Neuronal stem cell (in vitro differentiated cells): ENCODE measurements around the gene TMPRSS15.
"Not testable (repeated sequence)": the region's sequence is repeated elsewhere in the genome, so short reads cannot be mapped to it uniquely, and the experiment has no call there.

Experiments
- DNase-seq: peaks from one replicate; pipeline ENCODE4 v3.0.0-alpha.2; 2013; ENCODE audit warnings: low spot score
- H2AFZ ChIP-seq: one replicate; pipeline ENCODE4 v1.6.1; 2013; ENCODE audit warnings: mild to moderate bottlenecking, low read length, inconsistent platforms
- H2AK5ac ChIP-seq: 2 replicates; pipeline ENCODE4 v1.6.1; 2013; ENCODE audit warnings: low read depth, mild to moderate bottlenecking, inconsistent platforms, low read length, moderate library complexity, mixed read lengths
- H2BK120ac ChIP-seq: 2 replicates; pipeline ENCODE4 v1.6.1; 2013; ENCODE audit warnings: low read depth, mild to moderate bottlenecking, inconsistent platforms, low read length, moderate library complexity, mixed read lengths
- H2BK12ac ChIP-seq: one replicate; pipeline ENCODE4 v1.6.1; 2013; ENCODE audit warnings: low read length, inconsistent platforms
- H2BK15ac ChIP-seq: 2 replicates; pipeline ENCODE4 v1.6.1; 2013; ENCODE audit warnings: mild to moderate bottlenecking, low read length, inconsistent platforms, mixed read lengths
- H2BK5ac ChIP-seq: one replicate; pipeline ENCODE4 v1.6.1; 2013; ENCODE audit warnings: inconsistent platforms, mild to moderate bottlenecking, low read length, moderate library complexity
- H3K14ac ChIP-seq: one replicate; pipeline ENCODE4 v1.6.1; 2013; ENCODE audit warnings: low read length, inconsistent platforms
- H3K18ac ChIP-seq: 2 replicates; pipeline ENCODE4 v1.6.1; 2013; ENCODE audit warnings: low read length, inconsistent platforms
- H3K23ac ChIP-seq: 2 replicates; pipeline ENCODE4 v1.6.1; 2013; ENCODE audit warnings: low read depth, mild to moderate bottlenecking, mixed read lengths, low read length, inconsistent platforms; ENCODE audit not compliant: poor library complexity
- H3K27ac ChIP-seq: replicated peaks from 3 replicates; pipeline ENCODE4 v1.5.1; 2013; ENCODE audit warnings: low read length, inconsistent platforms
- H3K27me3 ChIP-seq, 3 experiments: 2 replicates each; pipeline ENCODE4 v1.6.1; 2013; ENCODE audit warnings: low read length in 3 of 3, mild to moderate bottlenecking in 2 of 3, inconsistent platforms in 1 of 3, low read depth in 1 of 3, mixed read lengths in 1 of 3, moderate library complexity in 1 of 3; ENCODE audit not compliant: control insufficient read depth in 3 of 3, insufficient read depth in 3 of 3
- H3K36me3 ChIP-seq, 2 donors: replicated peaks in 1 of 2; 2 replicates each; pipeline ENCODE4 v1.6.1; 2013; ENCODE audit warnings: low read length in 2 of 2; ENCODE audit not compliant: control insufficient read depth in 2 of 2, insufficient read depth in 2 of 2
- H3K4ac ChIP-seq: 2 replicates; pipeline ENCODE4 v1.6.1; 2013; ENCODE audit warnings: inconsistent platforms, mild to moderate bottlenecking, low read length, moderate library complexity
- H3K4me1 ChIP-seq, 2 donors: 1 replicate in 1 of 2; 2 replicates in 1 of 2; pipeline ENCODE4 v1.6.1; 2013; ENCODE audit warnings: low read length in 2 of 2, low read depth in 1 of 2; ENCODE audit not compliant: control insufficient read depth in 2 of 2, insufficient read depth in 1 of 2
- H3K4me2 ChIP-seq: one replicate; pipeline ENCODE4 v1.6.1; 2013; ENCODE audit warnings: mild to moderate bottlenecking, low read length, inconsistent platforms; ENCODE audit not compliant: insufficient read depth, poor library complexity, severe bottlenecking
- H3K4me3 ChIP-seq, 2 donors: 2 replicates each; pipeline ENCODE4 v1.5.1; 2013; ENCODE audit warnings: low read length in 2 of 2, mild to moderate bottlenecking in 2 of 2, inconsistent platforms in 1 of 2, moderate library complexity in 1 of 2
- H3K79me1 ChIP-seq: one replicate; pipeline ENCODE4 v1.6.1; 2013; ENCODE audit warnings: low read depth, mild to moderate bottlenecking, inconsistent platforms, low read length, moderate library complexity
- H3K9ac ChIP-seq: one replicate; pipeline ENCODE4 v1.6.1; 2013; ENCODE audit warnings: mild to moderate bottlenecking, low read depth, low read length, inconsistent platforms; ENCODE audit not compliant: poor library complexity
- H3K9me3 ChIP-seq, 2 donors: replicated peaks in 1 of 2; 2 replicates each; pipeline versions ENCODE3 to v1.6.1; 2013; ENCODE audit warnings: low read length in 2 of 2, mild to moderate bottlenecking in 2 of 2, inconsistent platforms in 1 of 2, low read depth in 1 of 2, mixed read lengths in 1 of 2, moderate library complexity in 1 of 2; ENCODE audit not compliant: control insufficient read depth in 2 of 2, insufficient read depth in 1 of 2
- H4K8ac ChIP-seq: one replicate; pipeline ENCODE4 v1.6.1; 2013; ENCODE audit warnings: low read depth, mild to moderate bottlenecking, inconsistent platforms, low read length, moderate library complexity
- H4K91ac ChIP-seq: one replicate; pipeline ENCODE4 v1.6.1; 2013; ENCODE audit warnings: low read length, low read depth, mild to moderate bottlenecking, inconsistent platforms; ENCODE audit not compliant: poor library complexity
- WGBS, 2 donors: extraction: QIAGEN DNeasy Blood & Tissue Kit; methylation state at CpG; one replicate each; pipeline ENCODE4 v1.1.7; 2013; ENCODE audit warnings: missing lambda C conversion rate in 2 of 2, mixed read lengths in 1 of 2; ENCODE audit not compliant: insufficient read length in 2 of 2, insufficient replicate concordance in 1 of 2; ENCODE audit errors: extremely low coverage in 2 of 2; 5-methylcytosine and 5-hydroxymethylcytosine counted together

Gene TMPRSS15

GRCh38 chr21:18384771-18385170 is 18.8 kb downstream of the TMPRSS15 start:
- Histone ChIP-seq H3K4me2 (no peak overlapping the region), H2BK15ac (no peak overlapping the region), H3K4me1 (no peaks in the 10 kb centered on the region), H3K36me3 (no peaks in the 10 kb centered on the region), H4K91ac (no peak overlapping the region), H3K18ac (no peak overlapping the region), H3K9me3 (no peaks in the 10 kb centered on the region), H3K4ac (no peak overlapping the region), H3K27ac (no peak overlapping the region), H3K23ac (no peak overlapping the region), H3K79me1 (no peaks in the 10 kb centered on the region), H2BK5ac (no peak overlapping the region), H2AK5ac (no peak overlapping the region), H2BK120ac (no peak overlapping the region), H3K9ac (no peak overlapping the region), H3K14ac (no peak overlapping the region), H3K4me3 (no peak overlapping the region), H4K8ac (no peak overlapping the region), H2AFZ (no peak overlapping the region), H3K27me3 (no peaks in the 10 kb centered on the region), H2BK12ac (no peak overlapping the region)
- no peak for DNase-seq
- WGBS, 2 donors, result no CpG with 5 or more reads among the region's 1 CpG

- not testable (repeated sequence) for H3K27me3 ChIP-seq, DNase-seq, H3K4me3 ChIP-seq, H4K8ac ChIP-seq, H3K9me3 ChIP-seq, H2BK15ac ChIP-seq, H3K4me1 ChIP-seq, H4K91ac ChIP-seq, H2AFZ ChIP-seq, H2AK5ac ChIP-seq, H3K27ac ChIP-seq, H2BK5ac ChIP-seq, H3K79me1 ChIP-seq, H3K4ac ChIP-seq, H2BK12ac ChIP-seq, H3K14ac ChIP-seq, H3K36me3 ChIP-seq, H3K18ac ChIP-seq, H3K4me2 ChIP-seq, H2BK120ac ChIP-seq, H3K9ac ChIP-seq, H3K23ac ChIP-seq
- no CpG with 5 or more reads among the region's 4 CpGs for WGBS, 2 donors
Measured at GRCh38 chr21:18382934-18383619, 20.5 kb downstream of the TMPRSS15 start.

GRCh38 chr21:18382141-18382540 is 21.4 kb downstream of the TMPRSS15 start:
- Histone ChIP-seq H2BK120ac (no peak overlapping the region), H3K9ac (no peak overlapping the region), H4K8ac (no peak overlapping the region), H2AK5ac (no peak overlapping the region), H3K14ac (no peak overlapping the region), H3K4me2 (no peak overlapping the region), H3K27ac (no peak overlapping the region), H3K4me1 (no peaks in the 10 kb centered on the region), H2BK15ac (no peak overlapping the region), H2AFZ (no peak overlapping the region), H2BK12ac (no peak overlapping the region), H3K23ac (no peak overlapping the region), H3K4me3 (no peak overlapping the region), H3K18ac (no peak overlapping the region), H3K4ac (no peak overlapping the region), H3K27me3 (no peaks in the 10 kb centered on the region), H3K36me3 (no peaks in the 10 kb centered on the region), H3K79me1 (no peaks in the 10 kb centered on the region), H4K91ac (no peak overlapping the region), H2BK5ac (no peak overlapping the region), H3K9me3 (no peaks in the 10 kb centered on the region)
- DNase-seq, result no peak
- WGBS, 2 donors, result no CpG with 5 or more reads among the region's 1 CpG

DNA sequence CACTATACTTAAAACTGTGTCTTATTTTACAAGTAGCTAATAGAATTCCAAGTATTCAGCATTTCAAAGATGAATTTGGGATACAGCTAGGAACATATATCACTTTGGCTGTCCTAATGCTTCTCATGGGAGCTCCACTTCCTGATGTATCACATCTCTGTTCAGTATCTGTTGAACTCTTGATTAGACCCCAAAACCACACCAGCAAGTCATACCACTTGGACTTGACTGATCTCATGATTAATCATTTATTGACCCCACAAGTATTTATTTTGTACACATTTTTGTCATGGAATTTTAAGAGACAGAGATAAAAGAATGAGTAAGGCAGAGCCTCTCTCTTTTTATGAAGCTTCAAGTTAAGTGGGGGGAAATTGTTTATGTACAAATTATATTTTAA is 30.0 kb downstream of the TMPRSS15 start:
- no peak overlapping the region for H3K4ac ChIP-seq
- H3K36me3 ChIP-seq, result no peaks in the 10 kb centered on the region
- H3K4me3 ChIP-seq, result no peak overlapping the region
- H4K91ac ChIP-seq, result no peak overlapping the region
- H3K79me1 ChIP-seq, result no peaks in the 10 kb centered on the region
- H3K27ac ChIP-seq, result no peak overlapping the region
- H3K9ac ChIP-seq, result no peak overlapping the region
- H2BK120ac ChIP-seq, result no peak overlapping the region
- no peak overlapping the region for H2BK12ac ChIP-seq
- no peaks in the 10 kb centered on the region for H3K9me3 ChIP-seq
- H2AFZ ChIP-seq, result no peak overlapping the region
- H2BK15ac ChIP-seq, result no peak overlapping the region
- DNase-seq, result no peak
- no peak overlapping the region for H3K23ac ChIP-seq
- no peak overlapping the region for H2AK5ac ChIP-seq
- H3K18ac ChIP-seq, result no peak overlapping the region
- H3K4me2 ChIP-seq, result no peak overlapping the region
- H3K27me3 ChIP-seq, result no peaks in the 10 kb centered on the region
- no peak overlapping the region for H3K14ac ChIP-seq
- no peak overlapping the region for H4K8ac ChIP-seq
- H2BK5ac ChIP-seq, result no peak overlapping the region
- H3K4me1 ChIP-seq, result no peaks in the 10 kb centered on the region
